HG03196 (cell line): ENCODE results near the gene NCKIPSD.
A peak's percentile ranks its signal among the peaks of the same experiment; 100 is the strongest.

Experiments
- ATAC-seq: cut with Tn5 transposase; IDR thresholded peaks from one replicate; pipeline ENCODE4 v1.9.1; 2021; ENCODE audit not compliant: unreplicated experiment

NCKIPSD gene

GRCh38 chr3:48679411-48680391 lies 6.0 kb downstream of the NCKIPSD start:
- no peak for ATAC-seq

DNA sequence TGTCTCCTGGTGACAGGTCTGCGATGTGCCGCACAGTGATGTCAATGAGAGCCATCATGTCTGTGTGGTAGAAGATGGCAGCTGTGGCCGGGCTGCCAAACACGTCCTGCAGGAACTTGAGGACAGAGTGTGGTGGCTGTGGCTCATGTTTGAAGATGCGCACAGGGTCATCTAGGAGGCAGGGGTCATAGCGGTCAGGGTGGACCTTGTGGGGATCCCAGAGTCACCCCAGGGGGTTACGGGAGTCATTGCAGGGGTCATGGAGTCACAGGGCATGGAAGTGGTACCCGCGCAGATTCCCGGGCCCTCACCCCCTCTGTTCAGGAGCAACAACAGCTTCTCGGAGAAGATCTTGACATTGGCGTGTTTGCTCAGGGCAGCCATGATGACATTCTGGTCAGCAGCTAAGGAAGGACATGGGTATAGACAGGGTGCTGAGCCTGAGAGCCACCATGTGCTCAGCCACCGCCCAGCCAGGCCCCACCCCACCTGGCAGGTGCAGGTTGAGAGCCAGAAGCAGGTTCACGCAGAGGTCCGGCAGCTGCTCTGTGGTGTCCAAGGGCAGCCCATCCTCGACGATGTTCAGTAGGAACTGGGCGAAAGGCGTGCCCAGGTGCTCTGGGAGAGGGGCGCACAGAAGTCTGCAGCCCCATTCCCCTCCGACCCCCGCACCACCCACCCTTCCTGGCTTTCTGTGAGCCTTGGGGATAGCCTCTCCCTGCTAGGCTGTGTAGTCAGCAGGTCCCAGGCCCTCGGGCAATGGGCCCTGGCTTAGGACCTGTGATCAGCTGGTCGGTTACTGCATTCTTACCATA lies 6.9 kb downstream of the NCKIPSD start:
- ATAC-seq: no peak

DNA sequence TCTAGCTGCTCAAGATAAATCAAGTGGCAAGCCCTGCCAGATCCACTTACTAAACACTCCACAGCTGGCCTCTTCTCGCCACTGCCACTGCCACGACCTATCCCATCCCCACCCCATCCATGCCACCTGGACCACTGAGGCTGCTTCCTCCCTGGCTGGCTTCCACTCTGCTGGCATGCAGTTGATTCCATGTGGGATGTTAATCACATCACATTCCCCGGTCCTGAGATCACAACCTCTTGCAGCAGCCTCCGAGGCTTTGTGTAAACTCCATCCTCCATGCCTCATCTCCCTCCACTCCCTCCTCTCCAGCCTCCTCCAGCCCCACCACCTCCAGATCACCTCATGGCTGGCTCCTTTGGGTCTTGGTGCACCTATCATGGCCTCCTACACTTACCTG lies 7.7 kb downstream of the NCKIPSD start:
- ATAC-seq: no peak

GRCh38 chr3:48674505-48674904 lies 11.2 kb downstream of the NCKIPSD start:
- no peak for ATAC-seq

DNA sequence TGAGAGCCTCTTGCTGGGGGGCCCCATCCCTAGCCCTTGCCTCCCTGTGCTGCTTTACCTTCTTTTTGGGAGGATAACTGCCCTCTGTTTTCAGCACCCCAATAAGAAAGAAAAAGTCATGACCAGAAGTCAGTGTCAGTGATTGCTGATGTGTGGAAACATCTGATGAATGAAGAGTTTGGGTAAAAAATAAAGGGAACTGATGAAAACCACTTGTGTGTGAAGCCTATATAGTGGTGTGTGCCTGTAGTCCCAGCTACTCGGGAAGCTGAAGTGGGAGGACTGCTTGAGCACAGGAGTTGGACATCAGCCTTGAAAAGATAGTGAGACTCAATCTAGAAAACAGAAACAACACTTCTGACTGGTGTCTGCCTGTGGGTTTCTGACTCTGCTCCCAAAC lies 13.2 kb downstream of the NCKIPSD start:
- ATAC-seq: no peak

DNA sequence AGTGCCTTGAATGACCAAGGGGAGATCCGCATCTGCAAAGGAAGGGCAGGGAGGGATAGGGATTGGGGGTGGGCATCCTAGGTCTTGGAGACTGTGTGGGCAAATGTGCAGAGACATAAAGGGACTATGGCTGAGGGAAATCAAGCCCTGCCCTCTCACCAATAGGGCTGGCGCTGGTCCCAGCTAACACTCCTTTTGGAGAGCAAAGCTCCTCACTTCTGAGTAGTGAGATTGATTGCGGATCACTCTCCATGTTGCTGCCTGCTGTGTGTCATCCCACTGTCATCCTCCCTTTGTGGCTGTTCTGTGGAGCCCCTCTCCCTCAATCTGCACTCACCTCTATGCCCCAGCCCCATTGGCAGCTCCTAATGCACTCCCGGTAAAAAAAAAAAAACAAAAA lies 20.8 kb downstream of the NCKIPSD start:
- no peak for ATAC-seq

GRCh38 chr3:48664313-48664644 lies 21.4 kb downstream of the NCKIPSD start:
- no peak for ATAC-seq

- ATAC-seq: peak; percentile 74
These were observed 22.0 kb downstream of the NCKIPSD start for GRCh38 chr3:48663489-48664312.

GRCh38 chr3:48662753-48663488 lies 22.8 kb downstream of the NCKIPSD start, which contains the start of gene CELSR3:
Gene CELSR3 (minus strand): TSS chr3:48662886. CDS start chr3:48662634, 252 bp downstream.
- no peak for ATAC-seq

DNA sequence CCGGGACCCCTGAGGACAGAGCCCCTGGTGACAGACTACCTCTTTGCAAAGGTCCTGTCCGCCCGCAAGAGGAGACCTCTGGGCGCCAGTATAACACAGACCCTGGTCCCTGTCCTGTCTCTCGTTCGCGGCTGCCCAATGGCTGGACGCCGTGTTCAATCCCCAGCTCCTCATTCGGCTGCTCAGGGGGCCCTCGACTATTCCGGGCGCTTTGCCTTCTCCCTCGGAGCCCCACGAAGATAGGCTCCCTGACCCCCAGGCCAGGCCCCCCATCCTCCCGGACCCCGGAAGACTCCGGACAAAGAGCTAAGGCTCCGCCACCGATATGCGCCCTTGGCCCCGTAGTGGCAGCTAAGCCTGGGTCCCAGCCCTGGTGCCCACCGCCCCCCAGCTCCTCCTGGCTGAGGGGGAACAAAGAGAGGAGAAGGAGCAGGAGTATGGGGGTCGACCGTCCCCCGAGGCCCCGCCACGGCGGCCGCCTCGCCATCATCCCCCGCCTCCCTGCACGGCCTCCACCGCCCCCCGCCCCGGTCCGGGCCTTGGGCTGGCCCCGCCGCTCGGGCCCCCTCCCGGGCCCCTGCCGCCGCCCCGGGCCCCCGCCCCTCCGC lies 23.5 kb downstream of the NCKIPSD start:
- ATAC-seq: no peak

GRCh38 chr3:48661501-48662144 lies 24.1 kb downstream of the NCKIPSD start:
- no peak for ATAC-seq

DNA sequence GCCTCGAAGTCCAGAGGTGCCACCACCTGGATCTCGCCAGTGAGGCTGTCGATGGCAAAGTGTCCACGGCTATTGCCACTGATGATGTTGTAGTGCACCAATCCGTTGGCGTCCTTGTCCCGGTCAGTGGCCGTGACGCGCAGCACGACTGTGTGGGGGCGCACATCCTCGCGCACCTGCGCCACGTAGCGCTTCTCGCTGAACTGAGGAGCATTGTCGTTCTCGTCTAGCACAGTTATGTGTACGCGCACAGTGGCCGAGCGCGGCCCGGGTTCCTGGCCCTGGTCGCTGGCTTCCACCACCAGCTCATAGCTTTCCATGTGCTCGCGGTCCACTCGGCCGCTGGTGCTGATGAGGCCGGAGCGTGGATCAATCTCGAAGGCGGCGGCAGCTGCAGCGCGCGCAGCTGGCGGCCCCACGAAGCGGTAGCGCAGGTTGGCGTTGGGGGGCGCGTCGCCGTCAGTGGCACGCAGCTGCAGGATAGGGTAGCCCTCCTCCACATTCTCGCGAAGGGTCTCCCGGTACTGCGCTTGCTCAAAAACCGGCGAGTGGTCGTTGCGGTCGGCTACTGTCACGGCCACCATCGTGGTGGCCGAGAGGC lies 24.8 kb downstream of the NCKIPSD start:
- no peak for ATAC-seq

DNA sequence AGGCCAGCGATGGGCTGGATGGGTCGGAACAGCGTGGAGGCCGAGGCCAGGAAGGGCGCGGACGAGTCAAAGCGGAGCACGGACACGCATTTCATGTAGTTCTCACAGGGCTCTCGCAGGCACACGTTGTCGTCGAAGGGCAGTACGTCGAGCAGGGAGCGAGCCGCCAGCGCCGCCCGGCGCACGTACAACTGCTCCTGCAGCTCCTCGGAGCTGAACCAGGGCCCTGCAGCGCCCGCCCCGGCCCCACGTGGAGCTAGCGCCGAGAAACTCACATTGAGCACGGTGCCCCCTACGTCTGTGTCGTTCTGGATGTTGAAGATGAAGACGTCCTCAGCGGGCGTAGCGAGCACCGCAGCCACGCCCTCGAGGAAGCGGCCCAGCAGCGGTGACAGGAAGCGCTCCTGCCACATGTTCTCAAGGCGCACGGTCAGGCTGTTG lies 28.9 kb downstream of the NCKIPSD start:
- ATAC-seq: no peak

DNA sequence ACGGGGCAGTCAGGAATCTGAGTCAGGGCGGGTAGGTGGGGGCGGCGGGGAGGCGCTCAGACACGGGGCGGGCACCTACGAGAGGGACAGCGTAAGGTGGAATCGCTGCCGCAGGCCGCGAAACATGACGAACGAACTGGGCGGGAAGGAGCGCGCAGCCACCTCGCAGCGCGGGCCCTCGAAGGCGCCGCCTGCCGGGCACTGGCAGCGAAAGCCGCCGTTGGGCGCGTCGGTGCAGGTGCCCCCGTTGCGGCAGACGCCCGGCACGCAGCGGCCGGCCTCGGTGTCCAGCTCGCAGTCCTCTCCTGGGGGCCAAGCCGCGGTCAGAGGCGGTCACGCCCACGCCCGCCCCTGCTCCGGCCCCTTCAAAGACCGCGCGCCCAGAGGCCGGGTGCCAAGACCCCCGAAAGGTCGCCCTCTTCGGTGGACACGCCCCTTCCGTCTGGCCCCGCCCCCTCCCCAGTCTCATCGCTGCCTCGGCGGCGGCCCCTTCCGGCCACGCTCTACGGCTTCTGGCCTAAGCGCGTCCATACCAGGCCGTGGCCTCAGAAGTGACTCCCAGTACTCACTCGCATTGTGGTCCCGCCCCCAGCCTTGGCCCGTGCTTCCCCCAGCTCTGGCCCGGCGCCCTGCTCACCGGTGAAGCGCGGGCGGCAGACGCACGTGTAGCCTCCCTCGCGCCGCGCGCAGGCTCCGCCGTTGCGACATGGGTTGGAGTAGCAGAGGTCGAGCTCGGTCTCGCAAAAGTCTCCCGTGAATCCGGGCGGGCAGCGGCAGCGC lies 29.5 kb downstream of the NCKIPSD start:
- ATAC-seq: peak; percentile 55

GRCh38 chr3:48655606-48656005 lies 30.1 kb downstream of the NCKIPSD start:
- no peak for ATAC-seq

DNA sequence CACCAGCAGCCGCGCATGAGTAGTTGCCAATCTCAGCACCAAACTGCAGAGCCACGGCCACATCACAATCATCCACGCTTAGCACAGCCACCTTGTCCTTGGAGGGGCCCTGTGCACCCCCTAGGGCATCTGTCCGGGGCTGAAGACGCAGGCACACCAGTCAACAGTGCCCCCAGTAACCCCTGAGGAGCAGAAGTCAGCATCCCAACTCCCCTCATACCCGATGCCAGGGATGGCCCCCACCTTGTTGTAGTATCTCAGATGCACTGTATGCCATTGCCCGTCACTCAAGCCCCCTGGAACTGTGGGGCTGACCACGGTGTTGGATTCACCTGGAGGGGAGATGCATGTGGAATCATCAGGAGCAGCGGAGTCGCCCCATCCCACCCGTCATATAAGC lies 30.7 kb downstream of the NCKIPSD start:
- no peak for ATAC-seq

GRCh38 chr3:48652923-48653715 lies 32.6 kb downstream of the NCKIPSD start:
- ATAC-seq: no peak
